GM18505 (cell line): ENCODE data around the gene PRR35.

ENCODE experiments used
- ATAC-seq: cut with Tn5 transposase; IDR thresholded peaks from one replicate; pipeline ENCODE4 v1.9.1; 2021; ENCODE audit not compliant: unreplicated experiment
- POLR2A ChIP-seq: IDR thresholded peaks from 4 replicates; pipeline ENCODE4 v1.6.1; 2011; ENCODE audit warnings: borderline replicate concordance; ENCODE audit not compliant: insufficient read depth, insufficient read length; ENCODE audit errors: extremely low read depth

The PRR35 gene

DNA sequence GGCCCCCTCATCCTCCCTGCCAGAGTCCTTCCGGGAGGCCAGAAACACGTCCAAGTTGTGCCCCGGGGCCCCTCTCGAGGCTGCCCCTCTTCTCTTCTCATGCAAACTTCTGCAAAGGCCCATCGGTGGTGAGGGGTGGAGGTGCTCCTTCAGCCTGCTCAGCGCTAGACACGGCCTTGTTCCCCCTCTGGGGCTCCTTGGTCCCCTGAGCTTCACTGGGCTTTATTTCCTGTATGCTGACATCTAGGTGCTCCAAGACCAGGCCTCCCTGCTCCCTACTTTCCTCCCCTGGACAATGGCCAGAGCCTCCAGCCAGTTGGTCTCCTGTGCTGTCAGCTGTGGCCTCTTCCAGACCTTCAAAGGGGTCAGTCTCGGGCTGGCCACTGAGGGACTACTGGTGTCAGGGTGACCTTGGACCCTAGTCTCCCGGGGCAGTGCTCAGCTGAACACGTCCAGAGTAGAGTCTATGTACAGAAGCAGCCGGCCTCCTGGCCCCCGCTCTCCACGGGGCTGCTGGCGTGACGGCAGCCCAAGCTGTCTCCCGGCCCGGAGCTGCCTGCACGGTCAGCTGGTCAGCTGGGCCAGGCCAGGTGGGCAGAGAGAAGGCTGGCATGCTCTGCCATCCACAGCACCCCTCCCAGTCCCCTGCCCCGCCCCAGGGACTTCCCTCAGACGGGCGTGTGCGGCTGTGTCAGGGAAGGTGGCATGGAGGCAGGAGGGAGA is 1.7 kb upstream of the PRR35 start:
- ATAC-seq = no peak

GRCh38 chr16:559021-559380 is 1.2 kb upstream of the PRR35 start:
- no peak for ATAC-seq
- TF ChIP-seq POLR2A = no peak

More for the DNA sequence above, 1.7 kb upstream of the PRR35 start:
- TF ChIP-seq POLR2A = no peak

- ATAC-seq = no peak
- TF ChIP-seq POLR2A = no peak
These were observed 587 bp upstream of the PRR35 start for GRCh38 chr16:559411-560203.

GRCh38 chr16:560701-561412 is 663 bp downstream of the PRR35 start:
- ATAC-seq = no peak
- no peak for TF ChIP-seq POLR2A

GRCh38 chr16:561413-561794 is 1.2 kb downstream of the PRR35 start:
- TF ChIP-seq POLR2A = no peak

DNA sequence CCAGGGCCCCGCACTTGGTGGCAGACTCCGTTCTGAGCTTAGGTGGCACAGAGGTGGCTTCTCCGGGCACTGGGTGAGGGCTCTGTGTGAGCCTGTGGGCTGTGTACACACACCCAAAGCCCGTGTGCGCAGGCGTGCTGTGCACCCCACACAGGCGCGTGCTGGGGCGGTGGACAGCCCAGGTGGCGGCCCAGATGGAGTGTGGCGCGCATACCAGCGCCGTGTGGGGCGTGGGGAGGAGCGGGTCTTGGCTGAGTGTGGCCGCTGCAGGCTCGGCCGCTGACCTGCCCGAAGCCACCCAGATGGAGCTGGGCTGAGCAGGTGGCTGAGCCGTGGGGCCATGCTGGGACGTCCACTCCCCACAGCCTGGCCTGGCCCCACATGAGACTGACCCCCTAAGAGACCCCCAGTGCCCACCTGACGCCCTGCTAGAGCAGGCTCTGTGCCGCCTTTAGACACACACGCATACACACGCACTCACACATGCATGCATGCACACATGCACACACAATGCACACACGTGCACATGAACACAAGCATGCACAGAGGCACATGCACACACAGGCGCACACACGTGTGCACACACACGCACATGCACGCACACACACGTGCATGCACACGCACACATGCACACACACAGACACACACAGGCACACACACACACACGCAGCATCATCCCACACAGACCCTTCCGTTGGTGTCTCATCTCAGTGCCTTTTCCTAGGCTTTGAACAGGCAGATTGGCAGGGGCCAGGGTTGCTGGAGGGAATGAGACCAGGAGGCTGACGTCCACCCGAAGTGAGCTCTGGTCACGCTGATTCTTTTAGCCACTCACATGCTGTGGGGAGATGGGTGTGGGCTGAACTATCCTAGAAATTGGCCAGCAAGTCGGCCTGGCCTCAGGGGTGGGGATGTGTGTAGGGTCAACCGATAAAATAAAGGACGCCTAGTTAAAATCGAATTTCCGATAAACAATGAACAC is 2.1 kb downstream of the PRR35 start:
- no peak for TF ChIP-seq POLR2A
- ATAC-seq = no peak

More at GRCh38 chr16:561413-561794, 1.2 kb downstream of the PRR35 start:
- ATAC-seq = no peak

GRCh38 chr16:563072-563644 is 3.0 kb downstream of the PRR35 start:
- ATAC-seq = no peak
- TF ChIP-seq POLR2A = no peak

DNA sequence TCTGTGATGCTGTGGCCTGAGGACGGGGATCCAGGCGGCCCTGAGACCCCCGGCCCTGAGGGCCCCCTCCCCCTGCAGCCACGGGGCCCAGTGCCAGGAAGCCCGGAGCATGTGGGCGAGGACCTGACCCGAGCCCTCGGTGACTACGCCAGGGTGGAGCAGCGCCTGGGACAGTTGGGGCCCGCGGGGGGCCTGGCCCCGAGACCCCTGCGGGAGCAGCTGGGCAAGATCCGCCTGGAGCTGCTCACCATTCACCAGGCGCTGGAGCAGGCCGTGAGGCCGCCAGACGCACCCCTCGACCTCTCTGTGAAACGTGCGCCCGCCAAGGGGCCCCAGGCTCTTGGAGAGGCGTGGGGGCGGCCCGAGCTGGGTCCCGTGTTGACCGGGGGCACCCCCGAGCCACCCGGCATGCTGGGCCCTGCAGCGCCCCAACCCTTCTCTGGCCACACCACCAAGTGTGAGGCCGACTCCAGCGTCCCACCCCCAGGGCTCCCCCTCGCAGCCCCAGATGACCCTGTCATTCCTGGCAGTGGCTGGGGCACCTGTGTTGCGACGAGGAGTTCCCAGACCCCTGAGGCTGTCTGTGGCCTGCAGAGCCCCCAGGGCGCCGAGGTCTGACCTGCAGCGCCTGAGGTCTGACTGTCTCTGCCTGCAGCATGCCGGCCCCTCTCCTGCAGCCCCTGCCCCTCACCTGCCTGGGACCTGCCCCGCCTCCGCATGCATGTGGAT is 4.7 kb downstream of the PRR35 start:
- ATAC-seq = no peak
- TF ChIP-seq POLR2A = no peak

- ATAC-seq = no peak
These were observed 5.5 kb downstream of the PRR35 start for GRCh38 chr16:565419-566330.

DNA sequence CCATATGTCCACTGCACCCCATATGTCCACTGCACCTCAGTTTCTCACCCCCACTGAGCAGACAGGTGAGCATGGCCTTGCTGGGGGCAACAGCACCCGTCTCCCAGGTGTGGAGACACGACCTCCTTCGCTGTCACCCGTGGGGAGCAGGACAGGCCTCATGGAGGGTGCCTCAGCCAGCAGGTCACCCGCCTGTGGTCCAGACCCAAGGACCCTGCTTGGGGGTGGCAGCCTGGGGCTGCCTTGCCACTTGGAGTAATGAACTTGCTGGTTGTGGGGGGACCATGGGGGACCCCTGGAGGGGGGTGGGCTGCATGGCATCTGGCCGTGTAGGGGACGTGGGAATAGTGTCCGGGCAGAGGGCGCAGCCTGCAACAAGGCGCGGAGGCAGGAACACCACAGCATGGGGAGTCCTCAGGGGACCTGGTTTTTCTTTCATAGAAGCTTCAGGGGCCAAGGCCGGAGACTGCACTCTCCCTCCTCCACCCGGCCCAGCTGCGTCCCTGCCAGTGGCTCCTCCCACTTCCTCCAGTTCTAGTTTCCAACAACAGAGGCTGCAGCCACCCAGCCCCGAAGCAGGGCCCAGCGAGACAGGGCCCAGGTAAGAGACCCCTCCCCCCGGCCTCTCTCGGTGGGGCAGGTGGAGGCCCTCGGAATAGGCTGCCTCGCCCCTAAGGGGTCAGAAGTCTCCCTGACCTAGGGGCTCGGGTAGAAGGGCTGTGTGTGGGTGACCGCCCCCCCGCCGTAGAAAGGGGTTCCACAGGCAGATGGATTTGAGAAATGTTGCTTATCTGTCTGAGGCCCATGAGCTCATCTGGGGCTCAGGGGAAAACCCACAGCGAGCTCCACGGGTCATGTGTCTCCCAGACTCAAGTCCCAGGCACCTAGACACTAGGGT is 6.5 kb downstream of the PRR35 start, which contains the start of gene NHLRC4:
Gene NHLRC4, plus strand, starts transcription at position 531 of the 898 bp plus-strand sequence. CDS start 1,043 bp downstream, outside the sequence.
- TF ChIP-seq POLR2A = peak; percentile 42
- no peak for ATAC-seq

More at GRCh38 chr16:565419-566330, 5.5 kb downstream of the PRR35 start:
- TF ChIP-seq POLR2A = no peak
